Mucosa of rectum (tissue), 2 donors: ENCODE measurements around the gene FERMT3.
A peak's percentile ranks its signal among the peaks of the same experiment; 100 is the strongest.
"Not testable (repeated sequence)": the region's sequence is repeated elsewhere in the genome, so short reads cannot be mapped to it uniquely, and the experiment has no call there.

Source experiments
- H3K27ac ChIP-seq, 2 donors: one replicate each; pipeline ENCODE4 v1.7.0; 2013; ENCODE audit warnings: inconsistent platforms in 2 of 2, low read depth in 2 of 2, low read length in 2 of 2
- H3K27me3 ChIP-seq, 2 donors: one replicate each; pipeline ENCODE4 v1.7.0; 2013; ENCODE audit warnings: low read length in 2 of 2; ENCODE audit not compliant: control insufficient read depth in 2 of 2, insufficient read depth in 2 of 2
- H3K36me3 ChIP-seq, 2 donors: one replicate each; pipeline ENCODE4 v1.7.0; 2013; ENCODE audit warnings: low read length in 2 of 2; ENCODE audit not compliant: control insufficient read depth in 2 of 2, insufficient read depth in 2 of 2
- H3K4me1 ChIP-seq, 2 donors: one replicate each; pipeline ENCODE4 v1.7.0; 2013; ENCODE audit warnings: low read length in 2 of 2, mild to moderate bottlenecking in 1 of 2; ENCODE audit not compliant: control insufficient read depth in 2 of 2, insufficient read depth in 2 of 2
- H3K4me3 ChIP-seq, 2 donors: one replicate each; pipeline ENCODE4 v1.7.0; 2013; ENCODE audit warnings: low read length in 2 of 2
- H3K9ac ChIP-seq, 2 donors: one replicate each; pipeline ENCODE4 v1.7.0; 2013; ENCODE audit warnings: low read length in 2 of 2, low read depth in 1 of 2, mild to moderate bottlenecking in 1 of 2
- H3K9me3 ChIP-seq, 2 donors: one replicate each; pipeline ENCODE4 v1.7.0; 2013; ENCODE audit warnings: low read length in 2 of 2; ENCODE audit not compliant: control insufficient read depth in 2 of 2
- donor health status: healthy.
- donor health status: Normal muscosa, but diverticular disease.

Gene FERMT3

GRCh38 chr11:64206457-64207255 is at the start of gene FERMT3:
TSS of gene FERMT3 (plus strand) at chr11:64206721. CDS start at chr11:64207365, 644 bp downstream.
- peaks cover 22 to 29% of the 10 kb centered on the region in 2 donors for H3K36me3 ChIP-seq
- H3K9ac ChIP-seq, result peak within 1 kb of the TSS; percentile 85 to 92
- H3K4me3 ChIP-seq, result peak within 1 kb of the TSS; percentile 68 to 78
- no peaks in the 10 kb centered on the region for H3K9me3 ChIP-seq
- peaks cover 24 to 26% of the 10 kb centered on the region in 2 donors for H3K4me1 ChIP-seq
- H3K27me3 ChIP-seq, result no peaks in the 10 kb centered on the region
- peak within 1 kb of the TSS; percentile 74 to 93 for H3K27ac ChIP-seq

GRCh38 chr11:64157631-64158394 is 48.7 kb upstream of the FERMT3 start:
- H3K4me3 ChIP-seq, result no peak overlapping the region
- no peak overlapping the region for H3K9ac ChIP-seq
- H3K36me3 ChIP-seq, result peaks cover 2% of the 10 kb centered on the region in 2 donors
- H3K4me1 ChIP-seq, result no peaks in the 10 kb centered on the region
- no peaks in the 10 kb centered on the region for H3K27me3 ChIP-seq
- no peaks in the 10 kb centered on the region for H3K9me3 ChIP-seq
- H3K27ac ChIP-seq, result no peak overlapping the region

DNA sequence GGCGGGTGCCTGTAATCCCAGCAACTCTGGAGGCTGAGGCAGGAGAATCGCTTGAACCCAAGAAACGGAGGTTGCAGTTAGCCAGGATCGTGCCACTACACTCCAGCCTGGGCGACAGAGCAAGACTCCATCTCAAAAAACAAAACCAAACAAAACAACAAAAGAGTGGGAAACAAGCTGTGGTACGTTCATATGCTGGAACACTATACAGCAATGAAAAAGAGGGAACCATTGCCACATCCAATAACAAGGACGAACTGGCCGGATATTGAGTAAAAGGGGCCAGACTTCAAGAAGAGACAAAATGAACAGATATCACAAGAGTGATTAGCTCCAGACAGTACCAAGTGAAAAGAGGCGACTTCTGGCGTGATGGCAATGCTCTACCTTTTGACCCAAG is 45.5 kb upstream of the FERMT3 start:
- no peak overlapping the region for H3K4me3 ChIP-seq
- H3K27me3 ChIP-seq, result no peaks in the 10 kb centered on the region
- H3K4me1 ChIP-seq, result peaks cover 0 to 7% of the 10 kb centered on the region in 2 donors
- H3K36me3 ChIP-seq, result peaks cover 2% of the 10 kb centered on the region in 2 donors
- no peaks in the 10 kb centered on the region for H3K9me3 ChIP-seq
- H3K9ac ChIP-seq, result no peak overlapping the region
- H3K27ac ChIP-seq, result no peak overlapping the region

DNA sequence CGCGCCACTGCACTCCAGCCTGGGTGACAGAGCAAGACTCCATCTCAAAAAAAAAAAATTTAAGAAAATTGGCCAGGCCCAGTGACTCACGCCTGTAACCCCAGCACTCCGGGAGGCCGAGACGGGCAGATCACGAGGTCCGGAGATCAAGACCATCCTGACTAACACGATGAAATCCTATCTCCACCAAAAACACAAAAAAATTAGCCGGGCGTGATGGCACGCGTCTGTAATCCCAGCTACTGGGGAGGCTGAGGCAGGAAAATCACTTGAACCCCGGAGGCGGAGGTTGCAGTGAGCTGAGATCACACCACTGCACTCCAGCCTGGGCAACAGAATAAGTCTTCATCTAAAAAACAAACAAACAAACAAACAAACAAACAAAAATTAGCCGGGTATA is 43.8 kb upstream of the FERMT3 start:
- H3K4me3 ChIP-seq, H3K36me3 ChIP-seq, H3K9ac ChIP-seq, H3K27ac ChIP-seq, H3K9me3 ChIP-seq, H3K27me3 ChIP-seq: not testable (repeated sequence)
- H3K4me1 ChIP-seq, result peaks cover 0 to 11% of the 10 kb centered on the region in 2 donors

- H3K27ac ChIP-seq, result no peak overlapping the region
- peaks cover 0 to 11% of the 10 kb centered on the region in 2 donors for H3K4me1 ChIP-seq
Observed at GRCh38 chr11:64163951-64164350, 42.6 kb upstream of the FERMT3 start.

DNA sequence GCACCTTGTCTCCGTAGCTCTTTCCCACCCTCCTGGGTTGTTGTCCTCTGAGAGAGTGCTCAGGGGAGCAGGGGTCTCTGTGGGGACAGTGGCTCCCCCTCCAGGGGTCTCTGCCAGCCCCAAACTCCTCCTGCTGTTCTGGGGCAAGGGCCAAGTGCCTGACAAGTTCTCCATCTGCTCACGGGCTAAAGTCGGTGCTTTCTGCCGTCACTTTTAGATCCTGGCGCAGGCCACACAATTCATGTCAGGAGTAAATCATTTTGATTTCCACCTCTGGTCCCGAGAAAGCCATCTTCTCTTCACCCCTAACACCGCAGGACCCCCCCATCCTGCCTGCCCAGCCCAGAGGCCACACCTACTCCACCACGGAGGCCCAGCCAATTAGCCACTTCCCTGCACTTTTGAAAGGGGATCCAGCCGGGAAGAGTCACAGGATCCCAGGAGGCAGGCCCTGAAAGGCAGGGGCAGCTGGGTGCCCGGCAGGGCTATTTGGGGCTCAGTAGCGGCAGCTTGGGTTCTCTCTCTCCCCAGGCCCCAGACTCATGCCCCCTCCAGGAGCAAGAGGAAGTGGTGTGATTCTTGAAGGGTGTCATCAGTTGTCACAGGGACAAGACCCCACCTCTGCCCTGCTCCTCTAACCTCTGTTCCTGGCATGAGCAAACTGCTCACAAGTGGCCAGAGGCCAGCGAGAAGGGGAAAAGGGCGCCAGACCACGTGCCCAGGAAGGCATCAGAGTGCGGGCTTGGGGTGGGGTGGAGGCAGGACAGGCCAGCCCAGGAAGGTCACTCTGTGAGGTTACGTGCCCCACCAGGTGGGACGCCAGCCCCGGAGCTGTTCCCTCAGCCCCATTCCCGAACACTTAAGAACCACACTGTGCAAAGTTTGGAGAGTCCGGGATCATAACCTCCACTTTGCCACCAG is 41.9 kb upstream of the FERMT3 start:
- peaks cover 2% of the 10 kb centered on the region in 2 donors for H3K36me3 ChIP-seq
- peak overlapping the region; percentile 56 to 61 for H3K9ac ChIP-seq
- H3K27me3 ChIP-seq, result no peaks in the 10 kb centered on the region
- peaks cover 0 to 11% of the 10 kb centered on the region in 2 donors for H3K4me1 ChIP-seq
- H3K9me3 ChIP-seq, result no peaks in the 10 kb centered on the region
- peak overlapping the region in 1 of 2 donors; percentile 86 for H3K27ac ChIP-seq
- peak overlapping the region; percentile 74 to 79 for H3K4me3 ChIP-seq

More at GRCh38 chr11:64163951-64164350, 42.6 kb upstream of the FERMT3 start:
- Histone ChIP-seq H3K9me3 (no peaks in the 10 kb centered on the region), H3K9ac (no peak overlapping the region), H3K27me3 (no peaks in the 10 kb centered on the region), H3K4me3 (no peak overlapping the region), H3K36me3 (peaks cover 2% of the 10 kb centered on the region in 2 donors)

- Histone ChIP-seq H3K36me3 (peaks cover 2% of the 10 kb centered on the region in 2 donors), H3K27me3 (no peaks in the 10 kb centered on the region), H3K4me3 (peak overlapping the region; percentile 74 to 79), H3K9ac (peak overlapping the region in 1 of 2 donors; percentile 61), H3K4me1 (peaks cover 0 to 11% of the 10 kb centered on the region in 2 donors), H3K27ac (peak overlapping the region; percentile 79 to 86), H3K9me3 (no peaks in the 10 kb centered on the region)
Observed at GRCh38 chr11:64165481-64165841, 41.1 kb upstream of the FERMT3 start.

DNA sequence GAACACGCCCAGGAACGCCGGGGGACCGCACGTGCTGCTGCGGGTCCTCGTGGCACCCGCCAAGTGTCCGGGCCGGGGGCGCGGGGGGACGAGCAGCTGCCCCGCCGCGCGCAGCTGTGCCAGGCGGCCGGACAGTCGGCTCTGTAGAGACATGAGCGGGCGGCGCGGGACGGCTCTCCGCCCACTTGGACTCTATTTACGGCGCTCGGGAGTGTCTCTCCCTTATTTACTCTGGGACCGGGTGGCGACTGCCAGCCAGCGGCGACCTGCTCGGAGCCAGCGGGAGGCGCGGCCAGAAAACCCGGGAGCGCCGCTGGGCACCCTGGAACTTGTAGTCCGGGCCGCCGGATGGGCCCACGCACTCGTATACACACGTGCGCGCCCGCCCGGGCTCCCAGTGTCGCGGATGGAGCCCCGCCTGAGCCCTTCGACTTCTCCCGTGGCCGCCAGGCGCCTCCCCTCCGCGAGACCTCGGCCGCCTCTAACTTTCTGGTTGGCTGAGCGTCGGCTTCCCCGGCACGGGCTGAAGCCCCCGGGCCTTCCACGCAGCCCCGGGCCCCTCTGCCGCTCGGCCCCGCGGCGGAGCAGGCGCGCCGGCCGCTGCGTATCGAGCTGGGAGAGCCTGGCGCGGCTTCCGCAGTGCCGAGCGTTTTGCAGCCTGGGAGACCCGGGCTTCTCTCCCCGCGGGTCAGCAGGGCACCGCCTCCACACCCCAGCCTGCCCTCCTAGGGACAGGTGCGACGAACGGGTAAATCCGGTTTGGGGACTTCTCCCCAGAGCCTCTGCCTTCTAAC is 40.5 kb upstream of the FERMT3 start, which contains the start of gene MACROD1:
Gene MACROD1 (minus strand): TSS at position 272 of the 794 bp plus-strand sequence. CDS start 119 bp downstream, at position 153.
- Histone ChIP-seq H3K9me3 (no peaks in the 10 kb centered on the region), H3K36me3 (peaks cover 2% of the 10 kb centered on the region in 2 donors), H3K4me3 (peak within 1 kb of the TSS; percentile 74 to 79), H3K27ac (peak within 1 kb of the TSS; percentile 85 to 86), H3K9ac (peak within 1 kb of the TSS; percentile 56 to 61), H3K27me3 (no peaks in the 10 kb centered on the region), H3K4me1 (peaks cover 0 to 11% of the 10 kb centered on the region in 2 donors)

GRCh38 chr11:64170419-64170818 is 36.1 kb upstream of the FERMT3 start:
- no peaks in the 10 kb centered on the region for H3K27me3 ChIP-seq
- H3K27ac ChIP-seq, result no peak overlapping the region
- no peaks in the 10 kb centered on the region for H3K36me3 ChIP-seq
- H3K9me3 ChIP-seq, result no peaks in the 10 kb centered on the region
- peaks cover 0 to 4% of the 10 kb centered on the region in 2 donors for H3K4me1 ChIP-seq
- H3K4me3 ChIP-seq, result no peak overlapping the region
- H3K9ac ChIP-seq, result no peak overlapping the region
